Prostate gland (tissue), 2 donors: ENCODE data around the gene GOLM1. TPM values are rescaled to one million over a fixed set of nuclear protein-coding genes. Genes with fewer than 3 reads are reported as not detected.

Experiments
- DNase-seq: peaks from one replicate; pipeline ENCODE4 v3.0.0-alpha.2; 2019; ENCODE audit warnings: low spot score
- H3K27ac ChIP-seq, 2 donors: fragments of 200-600 bp; sonication (generic); 2 replicates each; pipeline ENCODE4 v1.5.1; 2017 to 2019
- H3K27me3 ChIP-seq: fragments of 200-600 bp; sonication (generic); replicated peaks from 2 replicates; pipeline ENCODE4 v1.5.1; 2019; ENCODE audit not compliant: insufficient read depth
- H3K36me3 ChIP-seq, 2 donors: fragments of 200-600 bp; sonication (generic); 1 replicate in 1 of 2; 2 replicates in 1 of 2; pipeline versions ENCODE4 v1.5.1 to v1.8.1; 2017 to 2019
- H3K4me1 ChIP-seq: fragments of 200-600 bp; sonication (generic); replicated peaks from 2 replicates; pipeline ENCODE4 v1.5.1; 2019
- H3K4me3 ChIP-seq, 2 donors: fragments of 200-600 bp; sonication (generic); 2 replicates each; pipeline ENCODE4 v1.5.1; 2017 to 2019
- H3K9me3 ChIP-seq: fragments of 200-600 bp; sonication (generic); 2 replicates; pipeline ENCODE4 v1.5.1; 2017
- CTCF ChIP-seq, 4 experiments: fragments of 200-600 bp in 2 of 4; fragments of 450-650 bp in 2 of 4; sonication (generic) in 2 of 4; IDR thresholded peaks; 1 replicate in 3 of 4; 2 replicates in 1 of 4; pipeline ENCODE4 v1.5.1; 2016 to 2019; ENCODE audit warnings: antibody characterized with exemption in 4 of 4, mild to moderate bottlenecking in 2 of 4, moderate library complexity in 2 of 4
- POLR2A ChIP-seq: fragments of 450-650 bp; IDR thresholded peaks from one replicate; pipeline ENCODE4 v1.6.1; 2016; ENCODE audit warnings: antibody characterized with exemption, mild to moderate bottlenecking
- POLR2AphosphoS5 ChIP-seq: sonication (generic); formaldehyde crosslinking; IDR thresholded peaks from one replicate; pipeline ENCODE4 v1.6.1; 2017; ENCODE audit warnings: antibody characterized with exemption
- WGBS: methylation state at CpG from one replicate; pipeline ENCODE4 v1.1.5; 2018; 5-methylcytosine and 5-hydroxymethylcytosine counted together
- intact Hi-C: fragments of 100-400 bp; cut with DNase I; formaldehyde crosslinking; loops from one replicate; pipeline ENCODE4 v1.14.2; 2022
- total RNA-seq, 2 donors: library from RNA; depleted of rRNA; stranded (reverse); fragments of >200 nt; gene quantifications; one replicate each; pipeline ENCODE4 v1.1.0, GENCODE V29; 2016

The GOLM1 gene
- total RNA-seq, 2 donors from 2014 or later = 53.4 to 162 TPM

GRCh38 chr9:85995097-85995496 lies 104.3 kb downstream of the GOLM1 start:
- no peaks in the 10 kb centered on the region for H3K9me3 ChIP-seq
- no peaks in the 10 kb centered on the region for H3K27me3 ChIP-seq
- no peaks in the 10 kb centered on the region for H3K4me1 ChIP-seq
- no peak overlapping the region for H3K27ac ChIP-seq
- TF ChIP-seq POLR2AphosphoS5 (no peak), POLR2A (no peak), CTCF (IDR thresholded peaks at IDR 0.05) (no peak)
- H3K4me3 ChIP-seq = no peak overlapping the region
- intact Hi-C loops = no loop called here
- no peak for DNase-seq
- H3K36me3 ChIP-seq = no peaks in the 10 kb centered on the region

- TF ChIP-seq POLR2A (no peak), CTCF (IDR thresholded peaks at IDR 0.05) (no peak), POLR2AphosphoS5 (no peak)
- WGBS = 79% methylated on average over 2 of the region's 2 CpGs
- H3K27ac ChIP-seq = no peak overlapping the region
- no peaks in the 10 kb centered on the region for H3K27me3 ChIP-seq
- H3K9me3 ChIP-seq = no peaks in the 10 kb centered on the region
- no peak for DNase-seq
- no peaks in the 10 kb centered on the region for H3K4me1 ChIP-seq
- intact Hi-C loops = no loop called here
- H3K4me3 ChIP-seq = no peak overlapping the region
- no peaks in the 10 kb centered on the region for H3K36me3 ChIP-seq
Measured at GRCh38 chr9:85994191-85994590, 105.2 kb downstream of the GOLM1 start.

GRCh38 chr9:85987236-85987635 lies 112.1 kb downstream of the GOLM1 start:
- WGBS = 90% methylated on average over 3 of the region's 3 CpGs
- TF ChIP-seq POLR2AphosphoS5 (no peak), POLR2A (no peak), CTCF (IDR thresholded peaks at IDR 0.05) (no peak)

GRCh38 chr9:85984457-85984856 lies 114.9 kb downstream of the GOLM1 start:
- no peak for DNase-seq
- intact Hi-C loops = no loop called here
- Histone ChIP-seq H3K9me3 (no peaks in the 10 kb centered on the region), H3K27me3 (no peaks in the 10 kb centered on the region), H3K36me3 (no peaks in the 10 kb centered on the region), H3K4me1 (no peaks in the 10 kb centered on the region), H3K4me3 (no peak overlapping the region), H3K27ac (no peak overlapping the region)
- no peak for TF ChIP-seq POLR2A
- TF ChIP-seq CTCF (IDR thresholded peaks at IDR 0.05) = no peak
- no peak for TF ChIP-seq POLR2AphosphoS5
- WGBS = 98% methylated on average over 2 of the region's 2 CpGs

More at GRCh38 chr9:85987236-85987635, 112.1 kb downstream of the GOLM1 start:
- H3K4me3 ChIP-seq = no peak overlapping the region
- H3K9me3 ChIP-seq = no peaks in the 10 kb centered on the region
- no peak overlapping the region for H3K27ac ChIP-seq
- H3K4me1 ChIP-seq = no peaks in the 10 kb centered on the region
- intact Hi-C loops = no loop called here
- no peaks in the 10 kb centered on the region for H3K27me3 ChIP-seq
- H3K36me3 ChIP-seq = no peaks in the 10 kb centered on the region
- DNase-seq = no peak

- Histone ChIP-seq H3K9me3 (no peaks in the 10 kb centered on the region), H3K27ac (no peak overlapping the region), H3K4me1 (no peaks in the 10 kb centered on the region), H3K36me3 (no peaks in the 10 kb centered on the region), H3K27me3 (no peaks in the 10 kb centered on the region), H3K4me3 (no peak overlapping the region)
- intact Hi-C loops = no loop called here
- whole genome bisulfite sequencing = 65% methylated on average over 3 of the region's 3 CpGs
- TF ChIP-seq POLR2A (no peak), CTCF (IDR thresholded peaks at IDR 0.05) (no peak), POLR2AphosphoS5 (no peak)
- DNase-seq = no peak
Measured at GRCh38 chr9:85981369-85981768, 118.0 kb downstream of the GOLM1 start.
